A673 (cell line): ENCODE data around the gene PHF10.

Experiments used
- EZH2 ChIP-seq: fragments of 200-600 bp; sonication (generic); IDR thresholded peaks from 2 replicates; pipeline ENCODE4 v1.6.1; 2017; ENCODE audit warnings: borderline replicate concordance, low read depth, mild to moderate bottlenecking, mixed read lengths, antibody characterized with exemption, low read length; ENCODE audit not compliant: poor library complexity, severe bottlenecking
- TF ChIP-seq, protein P1 (sequence below): fragments of 300-800, 200-600 bp; sonication (generic); conservative IDR thresholded peaks from 2 replicates; pipeline ENCODE4 v1.5.1; 2017; ENCODE audit warnings: low read depth, mild to moderate bottlenecking, antibody characterized with exemption, low read length, moderate library complexity, mixed read lengths

DNA sequence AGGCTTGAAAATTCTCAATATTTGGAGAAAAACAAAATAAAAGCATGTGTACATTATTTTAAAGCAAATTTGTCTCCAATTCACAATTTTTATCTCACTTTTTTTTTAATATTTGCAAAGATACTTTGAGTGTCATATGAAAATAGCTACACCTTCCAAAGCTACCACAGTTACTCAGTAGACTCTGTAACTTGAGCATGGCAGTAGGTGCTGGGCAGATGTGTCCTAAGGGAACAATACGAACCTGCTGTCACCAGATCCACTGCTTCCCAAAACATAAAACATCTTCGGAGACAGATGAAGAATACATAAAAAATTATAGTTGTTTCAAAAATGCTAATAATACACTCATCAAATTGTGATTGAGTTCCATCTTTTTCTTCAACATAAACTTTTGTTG, 33.0 kb downstream of the PHF10 start:
- TF ChIP-seq, protein P1, sequence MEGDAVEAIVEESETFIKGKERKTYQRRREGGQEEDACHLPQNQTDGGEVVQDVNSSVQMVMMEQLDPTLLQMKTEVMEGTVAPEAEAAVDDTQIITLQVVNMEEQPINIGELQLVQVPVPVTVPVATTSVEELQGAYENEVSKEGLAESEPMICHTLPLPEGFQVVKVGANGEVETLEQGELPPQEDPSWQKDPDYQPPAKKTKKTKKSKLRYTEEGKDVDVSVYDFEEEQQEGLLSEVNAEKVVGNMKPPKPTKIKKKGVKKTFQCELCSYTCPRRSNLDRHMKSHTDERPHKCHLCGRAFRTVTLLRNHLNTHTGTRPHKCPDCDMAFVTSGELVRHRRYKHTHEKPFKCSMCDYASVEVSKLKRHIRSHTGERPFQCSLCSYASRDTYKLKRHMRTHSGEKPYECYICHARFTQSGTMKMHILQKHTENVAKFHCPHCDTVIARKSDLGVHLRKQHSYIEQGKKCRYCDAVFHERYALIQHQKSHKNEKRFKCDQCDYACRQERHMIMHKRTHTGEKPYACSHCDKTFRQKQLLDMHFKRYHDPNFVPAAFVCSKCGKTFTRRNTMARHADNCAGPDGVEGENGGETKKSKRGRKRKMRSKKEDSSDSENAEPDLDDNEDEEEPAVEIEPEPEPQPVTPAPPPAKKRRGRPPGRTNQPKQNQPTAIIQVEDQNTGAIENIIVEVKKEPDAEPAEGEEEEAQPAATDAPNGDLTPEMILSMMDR: no peak
- TF ChIP-seq EZH2: no peak
